ENCODE results near the gene KRTAP22-1.

Gene KRTAP22-1

DNA sequence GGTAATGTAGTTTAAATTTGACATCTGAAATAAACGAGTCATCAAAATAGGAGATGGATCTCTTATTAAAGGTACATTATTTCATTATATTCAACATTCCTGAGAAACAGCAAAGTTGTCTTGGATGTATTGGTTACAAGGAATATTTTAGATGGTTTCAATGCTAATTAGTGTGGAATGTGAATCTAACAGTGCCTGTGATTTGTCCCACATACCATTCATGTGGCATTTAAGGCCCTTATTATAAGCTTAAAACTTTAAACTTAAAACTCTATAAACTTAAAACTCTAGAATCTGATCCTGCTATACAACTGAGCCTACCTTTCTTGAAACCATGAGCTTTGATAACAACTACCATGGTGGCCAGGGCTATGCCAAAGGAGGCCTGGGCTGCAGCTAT is at the start of gene KRTAP22-1:
KRTAP22-1 (plus strand) TSS at position 301 of the 400 bp plus-strand sequence.
- no peak for DNase-seq (ENCODE audit: low read depth)

DNA sequence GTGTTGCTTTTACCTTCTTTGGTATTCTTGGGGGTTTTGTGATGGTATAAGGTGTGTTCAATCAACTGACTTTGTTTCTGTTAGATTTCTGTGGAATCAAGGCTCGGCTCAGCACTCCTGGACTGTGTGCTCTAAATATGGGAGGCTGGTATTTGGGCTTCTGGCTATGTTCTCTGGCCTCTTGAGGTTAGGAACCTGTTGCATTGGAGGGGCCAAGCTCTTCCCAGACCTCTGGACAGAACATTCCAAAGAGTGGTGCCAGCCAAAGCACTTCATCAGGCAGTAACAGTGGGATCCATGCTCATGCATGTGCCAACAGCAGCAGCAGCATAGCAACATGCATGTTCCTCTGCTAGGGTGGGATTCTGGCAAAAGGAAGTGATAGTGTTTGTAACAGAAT is 48.1 kb upstream of the KRTAP22-1 start:
- no peak for DNase-seq (ENCODE audit: low read depth)

DNA sequence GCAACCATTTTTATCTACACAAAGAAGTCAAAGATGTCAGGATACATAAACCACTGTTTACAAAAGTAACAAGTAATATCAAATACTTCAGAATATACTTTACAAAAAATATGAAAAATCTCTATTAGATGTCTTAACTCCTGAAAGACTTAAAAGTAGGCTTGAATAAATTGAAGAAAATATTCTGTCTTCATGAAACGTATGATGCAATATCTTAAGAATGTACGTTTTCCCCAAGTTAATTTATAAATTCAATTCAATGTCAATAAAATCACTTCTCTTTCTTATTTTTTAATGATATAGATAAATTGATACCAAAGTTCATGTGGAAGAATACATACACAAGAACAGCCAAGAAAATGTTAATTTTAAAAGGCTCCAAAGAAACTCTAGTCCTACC is 45.8 kb upstream of the KRTAP22-1 start:
- no peak for DNase-seq (ENCODE audit: low read depth)

DNA sequence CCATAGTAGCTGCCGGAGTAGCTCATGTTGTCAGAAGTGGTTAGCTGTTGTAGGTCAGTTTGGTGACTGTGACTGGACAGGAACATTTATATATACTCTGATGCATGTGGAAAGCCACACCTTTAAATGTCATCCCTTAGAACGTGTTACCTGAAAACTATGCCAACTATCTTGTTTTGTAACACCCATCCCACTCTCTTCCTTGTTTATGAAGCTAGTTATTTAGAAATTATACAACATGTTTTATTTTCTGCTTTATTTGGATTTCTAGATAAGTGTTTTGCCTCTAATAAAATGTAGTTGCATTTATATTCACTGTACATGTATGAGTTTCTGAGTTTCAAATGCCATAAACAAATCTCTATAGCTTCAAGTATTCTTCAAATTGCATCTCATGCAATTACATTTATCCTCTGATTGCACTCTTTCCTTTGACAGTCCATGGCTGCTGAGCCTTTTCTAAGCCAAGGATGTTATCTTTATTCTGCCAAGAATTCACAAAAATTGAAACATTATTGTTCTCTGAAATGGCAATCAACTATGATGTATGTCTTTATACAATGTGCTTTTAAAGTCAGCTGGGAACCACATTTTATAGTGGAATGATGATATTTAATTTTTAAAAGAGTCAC is 39.5 kb upstream of the KRTAP22-1 start, which contains the start of gene KRTAP19-7:
KRTAP19-7 (minus strand) TSS at position 51 of the 632 bp plus-strand sequence; CDS start at position 26, 25 bp downstream.
- no peak for DNase-seq (ENCODE audit: low read depth)

DNA sequence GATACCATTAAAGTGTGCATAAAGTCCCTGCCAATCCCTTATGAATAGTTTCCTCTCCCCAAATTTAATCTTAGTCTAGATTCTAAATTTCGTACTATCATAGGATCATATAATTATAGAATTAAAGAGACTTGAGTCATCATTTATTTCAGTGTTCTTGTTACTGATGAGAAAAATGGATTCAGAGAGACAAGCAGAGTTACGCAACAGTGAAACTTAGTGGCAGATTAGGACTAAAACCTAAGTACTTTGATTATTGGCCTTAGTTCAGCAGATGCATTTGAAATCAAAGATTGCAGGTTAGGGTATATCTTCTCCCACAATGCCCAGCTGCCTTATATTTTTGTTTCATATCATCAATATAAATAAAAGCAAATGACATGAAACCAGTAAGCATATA is 38.9 kb upstream of the KRTAP22-1 start:
- DNase-seq (ENCODE audit: low read depth) = no peak

DNA sequence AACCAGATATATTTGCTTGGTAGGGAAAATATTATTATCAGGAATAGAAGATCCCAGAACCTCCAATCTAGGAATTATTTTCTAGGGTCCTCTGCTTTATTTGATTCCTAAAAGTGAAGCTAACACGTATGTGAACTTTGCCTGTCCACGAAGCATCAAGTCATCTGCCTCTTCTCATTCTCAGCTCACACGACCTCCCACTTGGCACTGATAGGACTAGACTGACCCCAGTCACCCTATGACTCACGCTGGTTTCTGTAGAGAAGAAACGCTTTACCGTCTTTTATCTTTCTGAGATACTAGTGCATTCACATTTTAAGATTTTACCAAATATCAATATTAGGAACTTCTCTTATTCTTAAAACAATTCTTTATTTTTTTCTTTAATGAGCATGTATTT is 37.8 kb upstream of the KRTAP22-1 start:
- no peak for DNase-seq (ENCODE audit: low read depth)

DNA sequence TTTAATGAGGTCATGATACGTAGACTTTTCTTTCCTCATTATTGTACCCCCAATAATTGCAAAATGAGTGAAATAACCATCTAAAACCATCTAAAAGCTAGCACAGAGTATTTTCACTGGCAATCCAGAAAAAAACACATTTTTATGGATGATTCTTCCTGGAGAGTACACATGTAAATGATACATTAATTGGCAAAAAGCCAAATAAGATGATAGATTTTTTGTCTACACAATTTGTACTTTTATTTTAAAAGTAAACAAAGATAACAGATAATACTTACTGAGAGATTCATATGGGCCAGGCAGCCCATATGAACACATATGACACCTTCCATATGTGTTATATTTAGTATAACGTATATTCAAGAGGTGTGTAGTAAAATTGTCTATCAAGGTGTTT is 37.3 kb upstream of the KRTAP22-1 start:
- no peak for DNase-seq (ENCODE audit: low read depth)

DNA sequence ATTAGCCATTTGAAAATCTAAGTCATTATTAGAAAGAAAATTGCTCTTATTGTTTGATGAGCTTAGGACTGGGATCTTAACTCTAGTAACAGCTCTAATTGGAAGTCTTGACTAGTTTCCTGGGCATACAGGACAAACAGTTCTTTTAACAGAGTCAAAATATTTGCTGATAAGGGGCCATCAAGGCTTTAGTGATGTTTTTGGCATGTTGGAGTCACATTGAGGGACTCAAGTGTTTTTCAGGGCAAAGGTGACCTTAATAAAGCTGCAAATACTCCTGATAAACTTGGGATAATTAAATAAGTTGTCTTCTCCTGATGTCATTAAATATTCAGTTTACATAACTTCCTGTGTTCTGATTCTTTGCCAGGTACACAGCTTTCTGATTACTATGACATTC is 33.3 kb upstream of the KRTAP22-1 start:
- no peak for DNase-seq (ENCODE audit: low read depth)

DNA sequence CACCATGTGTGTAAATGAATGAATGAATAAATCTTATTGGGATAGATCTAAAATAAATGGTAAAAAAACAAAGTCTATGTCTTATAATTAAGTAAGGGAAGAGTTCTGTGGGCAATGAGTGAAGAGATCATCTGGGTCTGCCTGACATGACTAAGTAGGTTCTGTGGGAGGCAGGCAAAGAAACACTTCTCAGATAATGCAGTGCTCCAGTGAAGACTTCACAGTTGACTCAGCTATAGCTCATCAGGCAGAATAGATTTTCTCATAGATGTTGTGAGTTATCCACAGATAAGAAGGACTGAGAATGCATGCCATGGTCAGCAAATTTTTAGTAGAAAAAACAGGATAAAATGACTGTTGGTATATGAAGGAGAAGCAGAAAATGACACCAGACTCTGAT is 23.1 kb upstream of the KRTAP22-1 start:
- DNase-seq (ENCODE audit: low read depth) = no peak

DNA sequence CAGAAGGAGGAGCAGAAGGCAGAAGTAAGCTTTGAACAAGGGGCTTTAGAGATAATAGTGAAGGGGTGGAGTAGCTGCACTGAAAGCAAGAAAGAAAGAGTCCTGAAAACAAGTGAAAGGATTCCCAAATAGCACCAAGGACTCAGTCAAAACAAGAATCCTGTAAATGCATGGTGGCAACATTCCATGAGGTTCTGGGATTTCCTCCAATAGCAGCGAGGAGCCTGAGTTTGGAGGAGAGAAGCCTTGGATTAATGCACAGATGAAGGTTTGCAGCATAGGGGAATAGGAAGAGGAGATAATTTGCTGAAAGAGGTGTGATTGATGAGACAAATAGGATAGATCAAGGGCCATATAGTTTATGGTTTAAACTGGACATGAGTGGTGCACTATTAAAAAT is 21.5 kb upstream of the KRTAP22-1 start:
- DNase-seq (ENCODE audit: low read depth) = no peak

DNA sequence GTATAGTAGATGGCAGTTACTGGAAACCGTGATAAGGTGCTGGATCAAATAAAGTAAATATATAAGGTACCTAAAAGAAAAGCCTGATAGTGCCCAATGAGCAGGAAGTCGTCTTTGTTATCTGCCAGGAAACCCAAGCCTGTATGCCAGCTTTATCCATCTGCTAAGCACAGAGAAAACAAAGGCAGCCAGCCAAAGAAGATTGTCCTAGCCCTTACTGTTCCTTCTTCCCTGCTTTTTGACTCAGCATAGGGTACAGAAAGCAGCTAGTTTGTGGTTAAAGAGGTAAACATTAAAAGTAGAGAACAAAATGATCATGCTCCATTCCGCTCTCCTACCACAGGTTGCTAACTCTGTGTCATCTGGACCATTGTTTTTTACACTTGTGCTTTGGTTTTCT is 20.8 kb upstream of the KRTAP22-1 start:
- DNase-seq (ENCODE audit: low read depth) = no peak

DNA sequence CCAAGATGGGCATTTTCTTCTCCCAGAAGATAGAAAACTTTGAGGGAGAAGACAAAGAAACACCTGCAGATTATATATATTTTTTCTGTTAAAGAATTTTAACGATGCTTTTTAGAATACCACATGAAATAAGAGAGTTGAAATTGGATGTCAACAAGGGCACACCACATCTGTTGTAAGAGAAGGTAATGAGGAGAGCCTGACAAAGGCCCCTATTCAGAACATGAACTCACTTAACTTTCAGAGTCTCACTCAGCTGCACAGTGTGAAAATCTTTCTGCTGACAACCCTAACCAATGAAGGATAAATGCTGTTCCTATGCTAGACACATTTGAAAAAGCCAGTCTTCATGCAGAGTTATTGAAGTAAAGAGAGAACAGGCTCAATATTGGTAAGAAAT is 18.0 kb upstream of the KRTAP22-1 start:
- DNase-seq (ENCODE audit: low read depth) = no peak

DNA sequence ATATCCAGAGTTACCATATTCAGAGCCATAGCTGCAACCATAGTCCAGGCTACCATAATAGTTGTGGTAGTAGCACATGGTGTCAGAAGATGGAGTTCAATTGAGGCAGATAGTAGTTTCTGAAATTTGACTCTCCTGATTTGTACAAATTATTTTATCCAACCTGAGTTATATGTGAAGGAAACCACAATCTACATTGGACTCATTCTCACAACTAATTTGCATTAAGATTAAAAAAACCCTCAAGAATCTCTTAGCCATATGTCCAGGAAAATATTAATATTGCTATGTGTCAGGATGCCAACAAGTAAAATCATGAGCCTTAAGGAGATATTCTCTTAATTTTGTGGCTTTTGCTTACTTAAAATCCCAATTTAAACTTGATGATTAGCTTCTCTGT is 10.6 kb upstream of the KRTAP22-1 start, which contains the start of gene KRTAP22-2:
KRTAP22-2 (minus strand) TSS at position 101 of the 400 bp plus-strand sequence.
- DNase-seq (ENCODE audit: low read depth) = no peak

DNA sequence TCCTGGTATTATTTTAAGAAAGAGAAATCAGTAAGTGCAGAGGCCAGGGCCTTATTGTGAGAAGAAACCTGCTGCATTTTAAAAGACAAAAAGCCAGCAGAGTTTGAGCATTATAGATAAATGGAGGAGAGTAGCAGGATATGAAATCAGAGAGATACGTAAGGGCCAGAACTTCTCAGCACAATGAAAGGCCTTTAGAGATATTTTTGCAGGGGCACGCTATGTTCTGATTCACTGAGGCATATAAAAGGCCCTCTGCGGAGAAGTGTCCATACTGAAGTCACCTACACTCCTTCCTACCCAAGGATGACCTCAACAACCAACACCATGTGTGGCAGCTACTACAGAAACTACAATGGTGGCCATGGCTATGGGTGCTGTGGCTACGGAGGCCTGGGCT is 8.7 kb upstream of the KRTAP22-1 start, which contains the start of gene KRTAP6-3:
KRTAP6-3 (plus strand) TSS at position 301 of the 400 bp plus-strand sequence; CDS start at position 307, 6 bp downstream.
- no peak for DNase-seq (ENCODE audit: low read depth)

DNA sequence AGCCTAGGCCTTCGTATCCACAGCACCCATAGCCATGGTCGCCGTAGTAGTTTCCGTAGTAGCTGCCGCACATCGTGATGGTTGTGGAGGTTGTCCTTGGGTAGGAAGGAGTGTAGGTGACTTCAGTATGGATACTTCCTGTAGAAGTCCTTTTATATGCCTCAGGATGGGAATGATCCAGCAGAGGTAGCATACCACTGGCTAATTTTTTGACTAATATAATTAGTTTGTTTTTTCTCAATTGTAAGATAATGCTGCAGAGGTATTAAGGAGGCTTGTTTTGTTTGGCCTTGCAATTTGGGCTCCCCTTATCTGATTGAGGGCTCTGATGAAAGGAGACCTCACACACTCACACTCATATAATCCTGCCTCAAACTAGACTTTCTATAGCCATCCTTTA is 2.1 kb upstream of the KRTAP22-1 start, which contains the start of gene KRTAP6-2:
KRTAP6-2 (minus strand) TSS at position 101 of the 400 bp plus-strand sequence; CDS start at position 73, 28 bp downstream.
- no peak for DNase-seq (ENCODE audit: low read depth)

DNA sequence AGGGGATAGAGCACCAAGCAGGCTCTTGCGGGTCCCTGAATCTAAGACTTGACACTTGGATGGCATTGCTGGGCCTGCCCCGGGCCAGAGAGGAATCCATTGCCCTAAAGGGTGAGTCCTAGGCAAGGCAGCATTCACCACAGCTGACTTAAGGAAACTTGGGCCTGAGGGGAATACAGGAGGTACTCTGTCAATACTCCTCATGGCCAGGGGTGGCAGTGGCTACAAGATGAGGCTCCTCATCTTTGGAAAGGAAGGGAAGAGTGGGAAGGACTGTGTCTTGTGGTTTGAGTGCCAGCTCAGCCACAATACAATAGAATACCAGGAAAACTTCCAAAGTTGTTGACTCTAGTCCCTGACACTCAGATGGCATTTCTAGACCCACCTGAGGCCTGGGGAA is 5.1 kb downstream of the KRTAP22-1 start:
- no peak for DNase-seq (ENCODE audit: low read depth)

DNA sequence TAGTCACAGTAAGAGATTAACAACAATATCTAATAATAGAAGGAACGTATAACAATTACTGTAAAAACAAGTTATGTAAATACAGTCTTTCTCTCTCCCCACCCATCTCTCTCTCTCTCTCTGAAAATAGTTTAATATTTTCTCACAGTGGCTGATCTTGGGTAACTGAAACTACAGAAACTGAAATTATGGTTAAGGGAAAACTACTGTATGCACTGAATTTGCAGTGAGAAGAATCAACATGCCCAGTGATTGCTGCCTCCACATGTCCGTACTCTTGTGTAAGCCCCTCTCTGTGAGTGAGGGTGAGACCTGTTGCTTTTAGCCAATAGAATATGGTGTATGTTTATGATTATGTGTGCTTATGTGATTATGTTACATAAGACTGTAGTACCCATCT is 11.2 kb downstream of the KRTAP22-1 start:
- DNase-seq (ENCODE audit: low read depth) = no peak

DNA sequence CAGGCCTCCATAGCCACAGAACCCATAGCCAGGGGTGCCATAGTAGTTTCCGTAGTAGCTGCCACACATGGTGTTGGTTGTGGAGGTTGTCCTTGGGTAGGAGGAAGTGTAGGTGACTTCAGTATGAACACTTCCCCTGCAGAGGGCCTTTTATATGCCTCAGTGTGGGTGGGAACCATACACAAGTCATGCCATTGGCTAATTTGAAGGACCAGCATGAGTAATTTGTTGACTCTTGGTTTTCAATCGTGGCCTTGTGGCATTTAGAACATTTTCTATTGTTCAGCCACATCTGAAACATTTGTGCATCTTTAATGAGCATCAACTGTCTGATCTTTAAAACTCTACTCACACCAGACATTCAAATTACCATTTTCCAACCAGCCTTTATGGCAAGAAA is 12.9 kb downstream of the KRTAP22-1 start, which contains the start of gene KRTAP6-1:
KRTAP6-1 (minus strand) TSS at position 95 of the 400 bp plus-strand sequence; CDS start at position 69, 26 bp downstream.
- DNase-seq (ENCODE audit: low read depth) = no peak

DNA sequence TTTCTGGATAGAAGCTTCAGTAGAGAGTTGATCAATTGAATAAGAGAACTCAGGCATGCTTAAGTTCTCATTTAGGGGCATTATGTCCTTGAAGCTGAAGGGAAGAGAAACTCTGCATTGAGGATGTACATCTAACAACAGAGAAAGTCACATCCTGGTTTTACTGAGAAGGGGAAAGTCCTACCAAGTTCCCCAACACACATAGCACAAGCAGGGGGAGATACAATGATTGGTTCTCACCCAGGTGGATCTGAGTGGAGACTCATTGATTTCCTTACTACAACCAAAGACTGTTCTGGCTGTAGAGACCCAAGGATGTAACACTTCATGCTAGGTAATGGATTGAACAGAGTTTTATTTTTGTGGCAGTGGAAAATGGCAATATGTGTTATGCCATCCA is 14.3 kb downstream of the KRTAP22-1 start:
- DNase-seq (ENCODE audit: low read depth) = no peak

DNA sequence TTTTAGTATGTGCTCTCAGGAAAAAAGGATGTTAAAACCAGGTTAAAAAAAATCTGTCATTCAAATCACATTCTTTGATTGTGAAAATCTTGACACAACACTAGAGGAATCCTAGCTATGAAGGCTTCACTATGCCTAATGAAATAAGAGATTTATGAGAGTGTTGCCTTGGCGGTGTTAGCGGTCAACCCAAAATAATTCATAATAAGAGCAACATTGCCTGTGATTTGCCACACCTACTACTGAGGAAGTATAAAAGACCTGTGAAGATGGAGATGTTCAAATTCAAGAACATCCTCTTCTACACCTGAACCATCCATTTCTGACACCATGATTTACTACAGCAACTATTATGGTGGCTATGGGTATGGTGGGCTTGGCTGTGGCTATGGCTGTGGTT is 15.2 kb downstream of the KRTAP22-1 start, which contains the start of gene KRTAP20-1:
KRTAP20-1 (plus strand) TSS at position 301 of the 400 bp plus-strand sequence; CDS start at position 331, 30 bp downstream.
- no peak for DNase-seq (ENCODE audit: low read depth)

DNA sequence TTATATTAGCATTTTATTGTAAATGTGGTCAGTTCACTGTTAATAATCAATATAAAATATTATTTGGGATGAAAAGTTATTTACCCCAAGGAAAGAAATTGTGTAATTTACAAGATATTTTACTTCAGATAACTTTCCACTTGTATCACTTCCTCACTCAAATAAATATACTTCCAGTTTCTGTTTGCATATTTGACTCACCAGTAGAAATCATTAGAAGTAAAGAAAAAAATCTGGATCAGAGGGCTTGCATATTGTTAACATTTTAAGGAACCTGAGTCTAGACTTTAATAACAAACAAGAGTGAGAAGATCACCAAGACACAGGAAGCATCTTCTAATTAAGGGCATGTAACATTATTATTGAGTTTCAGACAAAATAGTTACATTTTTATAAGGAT is 19.2 kb downstream of the KRTAP22-1 start:
- DNase-seq (ENCODE audit: low read depth) = no peak

DNA sequence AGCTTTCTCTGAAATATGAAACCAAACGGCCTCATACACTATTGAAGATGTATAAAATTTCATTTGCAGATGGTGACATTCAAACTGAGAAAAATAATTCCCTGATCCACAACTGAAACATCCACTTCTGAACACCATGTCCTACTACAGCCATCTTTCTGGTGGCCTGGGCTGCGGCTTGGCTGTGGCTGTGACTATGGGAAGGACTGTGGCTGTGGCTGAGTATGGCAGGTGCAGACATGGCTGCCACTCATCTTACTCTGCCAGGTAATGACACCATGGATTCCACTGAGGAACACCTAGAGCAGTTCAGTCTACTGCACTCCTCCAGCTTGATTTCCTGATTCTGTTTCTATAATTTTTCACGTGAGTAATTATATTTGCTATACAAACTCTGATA is 19.6 kb downstream of the KRTAP22-1 start, which contains the start of gene KRTAP20-4:
KRTAP20-4 (plus strand) TSS at position 106 of the 400 bp plus-strand sequence.
- no peak for DNase-seq (ENCODE audit: low read depth)

DNA sequence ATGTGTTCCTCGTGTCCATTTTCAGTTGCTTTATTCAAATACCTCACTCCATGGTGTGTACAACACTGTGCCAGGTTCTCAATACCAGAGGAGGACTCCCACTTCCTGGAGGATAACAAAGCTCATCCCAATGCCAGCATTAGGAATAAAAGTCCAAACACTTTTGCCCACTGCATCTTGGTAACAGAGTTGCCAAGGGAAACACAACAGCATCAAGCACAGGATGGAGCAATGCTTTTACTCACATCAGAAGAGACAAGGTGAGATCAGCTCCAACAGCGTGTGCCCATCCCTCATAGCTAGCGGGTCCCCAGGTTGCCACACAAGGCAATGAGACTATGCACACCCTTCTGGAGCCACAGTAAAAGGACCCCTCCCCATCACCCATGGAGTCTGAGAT is 22.5 kb downstream of the KRTAP22-1 start:
- no peak for DNase-seq (ENCODE audit: low read depth)

Data from ELR (cell line).